ENCODE results near the gene ZPLD1. TPM values are rescaled to one million over a fixed set of nuclear protein-coding genes. Genes with fewer than 3 reads are reported as not detected.

Gene ZPLD1
- total and polyA plus RNA-seq, 12 donors = 0.04 TPM; not detected in 11

DNA sequence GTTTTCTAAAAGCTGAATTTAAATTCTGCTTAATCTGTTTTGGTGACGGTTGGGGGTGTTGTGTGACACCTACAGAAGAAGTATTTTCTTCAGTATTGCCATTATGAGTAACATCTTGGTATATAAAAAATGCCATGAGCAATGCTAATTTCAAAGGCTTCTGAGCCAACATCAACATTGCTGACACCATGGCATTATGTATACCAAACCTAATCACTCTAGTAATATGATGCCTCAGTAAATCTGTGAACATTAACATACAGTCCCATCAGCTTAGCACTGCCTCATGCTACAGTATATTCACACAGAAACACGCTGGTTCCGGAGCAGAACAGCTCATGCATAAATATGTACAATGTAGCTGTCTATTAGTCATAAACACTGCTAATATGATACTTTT, 75.8 kb downstream of the ZPLD1 start:
- Histone ChIP-seq H3K27ac (no peak overlapping the region), H3K4me3 (no peak overlapping the region), H3K4me1 (no peaks in the 10 kb centered on the region), H3K36me3 (no peaks in the 10 kb centered on the region), H3K9me3 (no peaks in the 10 kb centered on the region), H3K27me3 (no peaks in the 10 kb centered on the region)
- WGBS, 2 donors = 80 to 86% methylated on average over 3 of the region's 3 CpGs
- intact Hi-C loops (cut with DNase I) = no loop called here
- ATAC-seq (no peak), DNase-seq (no peak)
- TF ChIP-seq, protein P1, sequence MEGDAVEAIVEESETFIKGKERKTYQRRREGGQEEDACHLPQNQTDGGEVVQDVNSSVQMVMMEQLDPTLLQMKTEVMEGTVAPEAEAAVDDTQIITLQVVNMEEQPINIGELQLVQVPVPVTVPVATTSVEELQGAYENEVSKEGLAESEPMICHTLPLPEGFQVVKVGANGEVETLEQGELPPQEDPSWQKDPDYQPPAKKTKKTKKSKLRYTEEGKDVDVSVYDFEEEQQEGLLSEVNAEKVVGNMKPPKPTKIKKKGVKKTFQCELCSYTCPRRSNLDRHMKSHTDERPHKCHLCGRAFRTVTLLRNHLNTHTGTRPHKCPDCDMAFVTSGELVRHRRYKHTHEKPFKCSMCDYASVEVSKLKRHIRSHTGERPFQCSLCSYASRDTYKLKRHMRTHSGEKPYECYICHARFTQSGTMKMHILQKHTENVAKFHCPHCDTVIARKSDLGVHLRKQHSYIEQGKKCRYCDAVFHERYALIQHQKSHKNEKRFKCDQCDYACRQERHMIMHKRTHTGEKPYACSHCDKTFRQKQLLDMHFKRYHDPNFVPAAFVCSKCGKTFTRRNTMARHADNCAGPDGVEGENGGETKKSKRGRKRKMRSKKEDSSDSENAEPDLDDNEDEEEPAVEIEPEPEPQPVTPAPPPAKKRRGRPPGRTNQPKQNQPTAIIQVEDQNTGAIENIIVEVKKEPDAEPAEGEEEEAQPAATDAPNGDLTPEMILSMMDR (IDR thresholded peaks at IDR 0.05) = no peak

DNA sequence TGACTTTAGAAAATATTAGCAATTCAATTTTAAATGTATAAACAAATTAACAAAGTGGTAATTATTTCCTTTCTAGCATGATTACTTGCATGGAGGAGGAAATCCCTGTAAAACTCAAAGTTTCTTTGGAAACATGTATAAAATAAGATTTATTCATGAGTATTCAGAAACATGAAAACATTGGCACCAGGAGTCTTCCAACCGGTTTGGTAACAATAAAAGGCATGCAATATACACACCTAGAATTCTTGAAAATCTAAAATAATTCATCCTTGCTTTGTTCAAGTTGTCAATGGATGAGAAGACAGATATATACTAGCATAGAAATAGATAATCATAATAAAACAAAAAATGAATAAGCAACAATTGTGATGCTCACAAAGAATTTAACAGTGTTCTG, 76.4 kb downstream of the ZPLD1 start:
- DNase-seq (no peak), ATAC-seq (no peak)
- no peaks in the 10 kb centered on the region for H3K9me3 ChIP-seq
- H3K4me3 ChIP-seq = no peak overlapping the region
- H3K4me1 ChIP-seq = no peaks in the 10 kb centered on the region
- 85 to 92% methylated on average over 1 of the region's 1 CpG for WGBS, 2 donors
- H3K27me3 ChIP-seq = no peaks in the 10 kb centered on the region
- TF ChIP-seq, protein P1 (IDR thresholded peaks at IDR 0.05) = no peak
- no peak overlapping the region for H3K27ac ChIP-seq
- H3K36me3 ChIP-seq = no peaks in the 10 kb centered on the region
- intact Hi-C loops (cut with DNase I) = no loop called here

DNA sequence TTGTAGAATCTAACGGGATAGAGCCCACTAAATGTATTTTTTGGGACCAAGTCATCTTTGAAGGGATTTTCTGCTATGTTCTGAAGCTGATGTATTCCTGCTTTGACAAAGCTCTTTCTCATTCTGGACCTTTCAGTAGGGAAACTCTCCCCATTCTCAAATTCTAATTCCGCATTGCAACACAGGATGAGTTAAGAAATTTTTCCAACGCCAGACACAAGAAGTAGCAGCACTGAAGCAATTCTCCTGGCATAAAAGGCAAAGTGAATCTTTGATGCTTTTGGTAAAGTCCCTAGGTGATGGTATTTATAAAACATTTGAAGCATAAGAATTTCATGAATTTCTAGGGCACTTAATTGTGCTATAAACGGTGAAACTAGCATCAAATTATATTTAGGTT, 76.8 kb downstream of the ZPLD1 start:
- H3K27ac ChIP-seq = no peak overlapping the region
- H3K36me3 ChIP-seq = no peaks in the 10 kb centered on the region
- DNase-seq (no peak), ATAC-seq (no peak)
- intact Hi-C loops (cut with DNase I) = no loop called here
- TF ChIP-seq, protein P1 (IDR thresholded peaks at IDR 0.05) = no peak
- H3K4me1 ChIP-seq = no peaks in the 10 kb centered on the region
- H3K27me3 ChIP-seq = no peaks in the 10 kb centered on the region
- H3K4me3 ChIP-seq = no peak overlapping the region
- H3K9me3 ChIP-seq = no peaks in the 10 kb centered on the region
- WGBS, 2 donors = 79 to 84% methylated on average over 4 of the region's 4 CpGs

DNA sequence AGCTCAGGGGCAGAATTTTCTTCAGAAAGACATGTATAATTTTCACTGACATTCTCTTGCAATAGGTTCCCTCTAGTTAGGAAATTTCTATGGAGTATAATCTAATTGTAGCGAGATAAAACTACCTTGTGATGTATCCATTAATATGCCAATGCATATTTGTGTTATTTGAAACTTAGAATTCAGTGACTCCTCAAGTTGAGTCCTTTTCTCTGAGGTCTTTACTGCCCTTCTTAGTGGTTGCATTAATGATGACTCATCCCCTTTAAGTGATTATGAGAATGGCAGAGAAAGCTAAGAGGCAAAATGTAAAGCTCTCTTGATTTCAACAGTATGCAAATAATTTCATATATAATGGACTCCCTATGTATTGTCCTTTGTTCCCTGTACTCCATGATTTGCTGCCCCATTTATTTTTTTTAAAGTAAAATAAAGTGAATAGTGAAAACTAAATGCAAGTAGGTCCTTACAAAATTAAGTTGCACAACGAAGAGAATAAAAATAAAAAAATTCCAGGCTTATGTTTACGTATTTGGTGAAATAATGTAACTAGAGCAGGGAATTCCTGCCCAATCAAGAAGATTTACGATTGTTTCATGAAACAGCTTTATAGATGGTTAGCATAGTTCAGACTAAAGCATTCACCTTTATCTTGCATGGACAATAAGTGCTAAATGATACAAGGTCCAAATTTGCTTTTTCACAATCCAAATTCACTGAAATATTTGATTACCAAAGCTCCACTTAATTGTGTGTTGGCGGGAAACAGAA, 78.1 kb downstream of the ZPLD1 start:
- Histone ChIP-seq H3K36me3 (no peaks in the 10 kb centered on the region), H3K4me3 (no peak overlapping the region), H3K9me3 (no peaks in the 10 kb centered on the region), H3K27me3 (no peaks in the 10 kb centered on the region), H3K27ac (no peak overlapping the region), H3K4me1 (no peaks in the 10 kb centered on the region)
- DNase-seq (no peak), ATAC-seq (no peak)
- TF ChIP-seq, protein P1 (IDR thresholded peaks at IDR 0.05) = no peak
- WGBS, 2 donors = 80 to 85% methylated on average over 5 of the region's 5 CpGs
- intact Hi-C loops (cut with DNase I) = no loop called here

Data from heart right ventricle (tissue), 16 donors.